ENCODE results near the gene LIFR.

- TF ChIP-seq CTCF (IDR thresholded peaks at IDR 0.05) (no peak), POLR2A (IDR thresholded peaks at IDR 0.05) (no peak), EP300 (IDR thresholded peaks at IDR 0.05) (no peak), POLR2AphosphoS5 (IDR thresholded peaks at IDR 0.05) (no peak)
These were observed 86.7 kb downstream of the LIFR start for GRCh38 chr5:38469707-38470267.
